Panc1 (cell line): Measurements from ENCODE around the gene TTC28. TPM values are rescaled to one million over a fixed set of nuclear protein-coding genes. Genes with fewer than 3 reads are reported as not detected.

Experiments
- ATAC-seq: fragments of 200-7000 bp; cut with Tn5 transposase; 2 replicates; pipeline ENCODE4 v1.9.1; 2020; ENCODE audit warnings: mild to moderate bottlenecking, moderate library complexity
- BruUV-seq: library from RNA; stranded (reverse); fragments of 400-500 nt; replicated peaks from 2 replicates; lab custom pipeline; 2021; lab: Mats Ljungman, UMichigan
- CTCF ChIA-PET: fragments of 300-600 bp; sonication (Branson Sonifier 250); formaldehyde crosslinking; loops from one replicate; lab custom pipeline; 2022; ENCODE audit warnings: antibody characterized with exemption; lab: Charles Lee
- POLR2A ChIA-PET: fragments of 300-600 bp; sonication (Branson Sonifier 250); formaldehyde crosslinking; loops from one replicate; lab custom pipeline; 2022; ENCODE audit warnings: antibody characterized with exemption; lab: Charles Lee
- DNase-seq: peaks from one replicate; pipeline ENCODE4 v3.0.0-alpha.2; 2010; ENCODE audit warnings: low read depth, low spot score
- H3K27ac ChIP-seq: 2 replicates; pipeline ENCODE4 v1.5.1; 2011; ENCODE audit warnings: mild to moderate bottlenecking, low read length, inconsistent platforms
- H3K27me3 ChIP-seq: fragments of 200-500 bp; sonication (Bioruptor generic); 2 replicates; pipeline ENCODE4 v1.6.0; 2014; ENCODE audit warnings: low read length, inconsistent platforms; ENCODE audit not compliant: control insufficient read depth, insufficient read depth
- H3K36me3 ChIP-seq: fragments of 200-500 bp; sonication (Bioruptor generic); 2 replicates; pipeline ENCODE4 v1.5.1; 2014; ENCODE audit warnings: inconsistent platforms, mild to moderate bottlenecking, low read length, moderate library complexity; ENCODE audit not compliant: control insufficient read depth, insufficient read depth
- H3K4me1 ChIP-seq: 2 replicates; pipeline ENCODE4 v1.5.1; 2011; ENCODE audit warnings: inconsistent platforms, mild to moderate bottlenecking, low read length, moderate library complexity; ENCODE audit not compliant: control insufficient read depth, insufficient read depth
- H3K4me3 ChIP-seq, 2 experiments: 2 replicates each; pipeline ENCODE4 v1.5.1; 2011 to 2012; ENCODE audit warnings: low read depth in 2 of 2, low read length in 2 of 2, mild to moderate bottlenecking in 2 of 2, inconsistent platforms in 1 of 2, moderate library complexity in 1 of 2
- H3K9me3 ChIP-seq: fragments of 200-500 bp; sonication (Bioruptor generic); 2 replicates; pipeline ENCODE4 v1.5.1; 2014; ENCODE audit warnings: low read depth, mild to moderate bottlenecking, inconsistent platforms, low read length, moderate library complexity; ENCODE audit not compliant: control insufficient read depth, insufficient read depth
- POLR2AphosphoS5 ChIP-seq: IDR thresholded peaks from 2 replicates; pipeline ENCODE4 v1.6.1; 2012; ENCODE audit warnings: mild to moderate bottlenecking, low read depth, low read length, moderate library complexity
- SIN3A ChIP-seq: IDR thresholded peaks from 2 replicates; pipeline ENCODE4 v1.6.1; 2012; ENCODE audit warnings: low read depth, mild to moderate bottlenecking, low read length, moderate library complexity, borderline replicate concordance; ENCODE audit not compliant: insufficient read depth
- TCF7L2 ChIP-seq: IDR thresholded peaks from 2 replicates; pipeline ENCODE4 v1.6.1; 2011; ENCODE audit warnings: mild to moderate bottlenecking, low read depth, low read length, inconsistent platforms
- in situ Hi-C: cut with HindIII; loops from 2 replicates; pipeline ENCODE4 v1.10.0; 2016; ENCODE audit warnings: low sequenced_read_pairs, low pct_unique_long_range_greater_than_20kb
- intact Hi-C: fragments of 100-400 bp; cut with micrococcal nuclease; formaldehyde crosslinking; loops from one replicate; pipeline ENCODE4 v1.10.0; 2022; ENCODE audit not compliant: unreplicated experiment
- total RNA-seq: library from RNA; stranded (reverse); gene quantifications from one replicate; pipeline ENCODE4 v1.2.1, GENCODE V29; 2021; ENCODE audit not compliant: unreplicated experiment
- TF ChIP-seq, protein P1 (sequence below), 2 experiments: IDR thresholded peaks; 2 replicates each; pipeline ENCODE4 v1.6.1; 2011 to 2012; ENCODE audit warnings: low read depth in 2 of 2, control low read depth in 1 of 2, low read length in 1 of 2, mild to moderate bottlenecking in 1 of 2, moderate library complexity in 1 of 2; ENCODE audit not compliant: insufficient read depth in 1 of 2
- TF ChIP-seq, protein P2 (sequence below): fragments of 450-650 bp; IDR thresholded peaks from 2 replicates; pipeline ENCODE4 v1.5.1; 2017; ENCODE audit warnings: mild to moderate bottlenecking

The TTC28 gene
- total RNA-seq, 1 experiment from 2014 or later, result 24.8 TPM

DNA sequence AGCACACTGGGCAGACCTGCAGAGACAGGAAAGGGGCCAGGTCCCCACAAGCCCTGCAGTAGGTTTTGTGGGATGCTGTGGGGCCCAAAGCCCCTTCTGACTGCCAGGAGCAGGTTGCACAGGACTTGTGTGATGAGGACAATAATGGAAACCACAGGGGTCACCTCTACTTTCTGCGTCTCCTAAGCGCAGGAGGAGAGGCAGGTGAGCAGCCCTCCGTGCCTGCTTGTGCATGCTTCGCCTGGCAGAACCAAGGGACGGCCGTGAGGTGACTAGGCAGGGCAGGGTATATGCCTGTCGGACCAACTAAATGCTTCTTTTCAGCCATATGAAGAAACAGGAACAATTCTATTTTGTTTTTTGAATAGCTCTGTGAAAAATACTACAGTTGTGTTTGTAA, 682.7 kb downstream of the TTC28 start:
- TF ChIP-seq, protein P1, sequence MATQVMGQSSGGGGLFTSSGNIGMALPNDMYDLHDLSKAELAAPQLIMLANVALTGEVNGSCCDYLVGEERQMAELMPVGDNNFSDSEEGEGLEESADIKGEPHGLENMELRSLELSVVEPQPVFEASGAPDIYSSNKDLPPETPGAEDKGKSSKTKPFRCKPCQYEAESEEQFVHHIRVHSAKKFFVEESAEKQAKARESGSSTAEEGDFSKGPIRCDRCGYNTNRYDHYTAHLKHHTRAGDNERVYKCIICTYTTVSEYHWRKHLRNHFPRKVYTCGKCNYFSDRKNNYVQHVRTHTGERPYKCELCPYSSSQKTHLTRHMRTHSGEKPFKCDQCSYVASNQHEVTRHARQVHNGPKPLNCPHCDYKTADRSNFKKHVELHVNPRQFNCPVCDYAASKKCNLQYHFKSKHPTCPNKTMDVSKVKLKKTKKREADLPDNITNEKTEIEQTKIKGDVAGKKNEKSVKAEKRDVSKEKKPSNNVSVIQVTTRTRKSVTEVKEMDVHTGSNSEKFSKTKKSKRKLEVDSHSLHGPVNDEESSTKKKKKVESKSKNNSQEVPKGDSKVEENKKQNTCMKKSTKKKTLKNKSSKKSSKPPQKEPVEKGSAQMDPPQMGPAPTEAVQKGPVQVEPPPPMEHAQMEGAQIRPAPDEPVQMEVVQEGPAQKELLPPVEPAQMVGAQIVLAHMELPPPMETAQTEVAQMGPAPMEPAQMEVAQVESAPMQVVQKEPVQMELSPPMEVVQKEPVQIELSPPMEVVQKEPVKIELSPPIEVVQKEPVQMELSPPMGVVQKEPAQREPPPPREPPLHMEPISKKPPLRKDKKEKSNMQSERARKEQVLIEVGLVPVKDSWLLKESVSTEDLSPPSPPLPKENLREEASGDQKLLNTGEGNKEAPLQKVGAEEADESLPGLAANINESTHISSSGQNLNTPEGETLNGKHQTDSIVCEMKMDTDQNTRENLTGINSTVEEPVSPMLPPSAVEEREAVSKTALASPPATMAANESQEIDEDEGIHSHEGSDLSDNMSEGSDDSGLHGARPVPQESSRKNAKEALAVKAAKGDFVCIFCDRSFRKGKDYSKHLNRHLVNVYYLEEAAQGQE (IDR thresholded peaks at IDR 0.05; ENCODE audit: insufficient read depth in 1 of 2, low read depth in 2 of 2, low read length in 1 of 2), result no peak
- TF ChIP-seq SIN3A (no peak), TCF7L2 (no peak), POLR2AphosphoS5 (no peak)
- TF ChIP-seq, protein P2, sequence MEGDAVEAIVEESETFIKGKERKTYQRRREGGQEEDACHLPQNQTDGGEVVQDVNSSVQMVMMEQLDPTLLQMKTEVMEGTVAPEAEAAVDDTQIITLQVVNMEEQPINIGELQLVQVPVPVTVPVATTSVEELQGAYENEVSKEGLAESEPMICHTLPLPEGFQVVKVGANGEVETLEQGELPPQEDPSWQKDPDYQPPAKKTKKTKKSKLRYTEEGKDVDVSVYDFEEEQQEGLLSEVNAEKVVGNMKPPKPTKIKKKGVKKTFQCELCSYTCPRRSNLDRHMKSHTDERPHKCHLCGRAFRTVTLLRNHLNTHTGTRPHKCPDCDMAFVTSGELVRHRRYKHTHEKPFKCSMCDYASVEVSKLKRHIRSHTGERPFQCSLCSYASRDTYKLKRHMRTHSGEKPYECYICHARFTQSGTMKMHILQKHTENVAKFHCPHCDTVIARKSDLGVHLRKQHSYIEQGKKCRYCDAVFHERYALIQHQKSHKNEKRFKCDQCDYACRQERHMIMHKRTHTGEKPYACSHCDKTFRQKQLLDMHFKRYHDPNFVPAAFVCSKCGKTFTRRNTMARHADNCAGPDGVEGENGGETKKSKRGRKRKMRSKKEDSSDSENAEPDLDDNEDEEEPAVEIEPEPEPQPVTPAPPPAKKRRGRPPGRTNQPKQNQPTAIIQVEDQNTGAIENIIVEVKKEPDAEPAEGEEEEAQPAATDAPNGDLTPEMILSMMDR, result no peak
- Histone ChIP-seq H3K27me3 (no peaks in the 10 kb centered on the region), H3K9me3 (no peaks in the 10 kb centered on the region), H3K4me3 (no peak overlapping the region), H3K36me3 (no peaks in the 10 kb centered on the region), H3K4me1 (no peaks in the 10 kb centered on the region), H3K27ac (no peak overlapping the region)
- DNase-seq, result no peak
- intact Hi-C loops (no loop called here), in situ Hi-C loops (no loop called here)
- ATAC-seq, result no peak
- POLR2A ChIA-PET, result no interaction called here
- CTCF ChIA-PET, result no interaction called here
- no TSS peak for BruUV-seq

DNA sequence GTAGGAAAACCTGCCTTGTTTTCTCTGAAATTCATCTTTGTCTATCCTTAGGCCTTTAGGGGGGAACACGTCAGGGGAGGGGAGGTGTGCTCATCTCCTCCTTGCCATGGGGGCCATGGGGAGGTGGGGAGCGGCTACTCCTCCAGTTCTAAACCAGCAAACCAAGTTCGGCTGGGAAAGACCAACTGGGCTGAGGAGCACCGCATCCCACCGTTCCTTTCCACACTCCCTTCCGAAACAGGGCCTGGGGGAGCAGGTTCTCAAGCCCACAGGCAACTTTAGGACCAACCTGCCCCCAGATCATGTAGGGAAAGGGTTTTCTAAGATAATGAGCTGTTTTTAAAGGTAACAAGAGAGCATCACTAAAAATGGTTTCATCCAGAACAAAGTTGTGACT, 683.1 kb downstream of the TTC28 start:
- TF ChIP-seq, protein P2, result no peak
- TF ChIP-seq, protein P1 (IDR thresholded peaks at IDR 0.05; ENCODE audit: insufficient read depth in 1 of 2, low read depth in 2 of 2, low read length in 1 of 2), result no peak
- Histone ChIP-seq H3K36me3 (no peaks in the 10 kb centered on the region), H3K27me3 (no peaks in the 10 kb centered on the region), H3K4me3 (no peak overlapping the region), H3K9me3 (no peaks in the 10 kb centered on the region), H3K4me1 (no peaks in the 10 kb centered on the region), H3K27ac (no peak overlapping the region)
- ATAC-seq (no peak), DNase-seq (no peak)
- CTCF ChIA-PET, result no interaction called here
- in situ Hi-C loops (no loop called here), intact Hi-C loops (no loop called here)
- no TSS peak for BruUV-seq
- POLR2A ChIA-PET, result no interaction called here
